GM12878 (cell line): ENCODE data around the gene DCP1A. TPM values are rescaled to one million over a fixed set of nuclear protein-coding genes. Genes with fewer than 3 reads are reported as not detected.

Experiments used
- ATAC-seq: fragments of 200-7000 bp; cut with Tn5 transposase; 3 replicates; pipeline ENCODE4 v1.9.1; 2020; ENCODE audit warnings: mild to moderate bottlenecking, moderate library complexity
- BruUV-seq: library from RNA; stranded (reverse); fragments of 400-500 nt; replicated peaks from 2 replicates; lab custom pipeline; 2021; lab: Mats Ljungman, UMichigan
- CTCF ChIA-PET: fragments of 300-600 bp; sonication (Branson Sonifier 250); formaldehyde crosslinking; extraction: SDS; loops from one replicate; lab custom pipeline; 2021; ENCODE audit warnings: inconsistent platforms; lab: Yijun Ruan, JAX
- POLR2A ChIA-PET: fragments of 350-600 bp; formaldehyde crosslinking; extraction: SDS; loops from one replicate; lab custom pipeline; 2021; ENCODE audit warnings: inconsistent platforms; lab: Charles Lee
- RAD21 ChIA-PET: fragments of 300-600 bp; sonication (Branson Sonifier 250); formaldehyde crosslinking; loops from one replicate; lab custom pipeline; 2023; ENCODE audit warnings: antibody characterized with exemption; ENCODE audit not compliant: unreplicated experiment; lab: Charles Lee
- SMC1A ChIA-PET: fragments of 300-600 bp; sonication (Branson Sonifier 250); formaldehyde crosslinking; loops from one replicate; lab custom pipeline; 2023; ENCODE audit not compliant: unreplicated experiment, uncharacterized antibody; lab: Charles Lee
- DNase-seq: peaks from one replicate; pipeline ENCODE4 v3.0.0-alpha.2; 2011; ENCODE audit warnings: low read depth, low spot score
- FAIRE-seq: peaks from 3 replicates; lab custom pipeline; 2011; peaks lifted over from hg19 to GRCh38; lab: Jason Lieb, UNC
- H2AFZ ChIP-seq: 2 replicates; pipeline ENCODE4 v1.6.0; 2011; ENCODE audit warnings: low read depth, low read length, control low read depth; ENCODE audit not compliant: control insufficient read depth
- H3K27ac ChIP-seq: 2 replicates; pipeline ENCODE4 v1.5.1; 2011; ENCODE audit warnings: control low read depth; ENCODE audit not compliant: control insufficient read depth, insufficient read depth
- H3K27me3 ChIP-seq, 2 experiments: replicated peaks in 1 of 2; 2 replicates each; pipeline versions ENCODE4 v1.6.0 to v1.6.1; 2011; ENCODE audit warnings: low read length in 1 of 2; ENCODE audit not compliant: control insufficient read depth in 2 of 2, insufficient read depth in 2 of 2
- H3K36me3 ChIP-seq, 2 experiments: 2 replicates each; pipeline ENCODE4 v1.5.1; 2011; ENCODE audit warnings: low read length in 1 of 2; ENCODE audit not compliant: control insufficient read depth in 2 of 2, insufficient read depth in 2 of 2
- H3K4me1 ChIP-seq: 2 replicates; pipeline ENCODE4 v1.6.1; 2011; ENCODE audit warnings: mild to moderate bottlenecking, low read length, moderate library complexity, mixed read lengths; ENCODE audit not compliant: control insufficient read depth, insufficient read depth
- H3K4me2 ChIP-seq: 2 replicates; pipeline ENCODE4 v1.6.0; 2011; ENCODE audit warnings: control low read depth; ENCODE audit not compliant: control insufficient read depth, insufficient read depth
- H3K4me3 ChIP-seq: fragments of 200-600 bp; sonication (generic); 2 replicates; pipeline ENCODE4 v1.5.1; 2016
- H3K79me2 ChIP-seq: 2 replicates; pipeline ENCODE4 v1.6.0; 2011; ENCODE audit warnings: low read length; ENCODE audit not compliant: control insufficient read depth, insufficient read depth
- H3K9ac ChIP-seq: 2 replicates; pipeline ENCODE4 v1.8.0; 2011; ENCODE audit warnings: low read length, control low read depth, mixed read lengths; ENCODE audit not compliant: control insufficient read depth, insufficient read depth
- H3K9me3 ChIP-seq: replicated peaks from 3 replicates; pipeline ENCODE4 v1.5.1; 2011; ENCODE audit warnings: mild to moderate bottlenecking, low read length; ENCODE audit not compliant: control insufficient read depth, insufficient read depth
- H4K20me1 ChIP-seq: 2 replicates; pipeline ENCODE4 v1.6.0; 2011; ENCODE audit not compliant: control insufficient read depth, insufficient read depth
- ATF2 ChIP-seq: IDR thresholded peaks from 2 replicates; pipeline ENCODE4 v1.6.1; 2012; ENCODE audit warnings: low read length, inconsistent platforms
- HCFC1 ChIP-seq: fragments of 150-350 bp; IDR thresholded peaks from 2 replicates; pipeline ENCODE4 v1.6.1; 2014; ENCODE audit warnings: low read length
- HDAC2 ChIP-seq: fragments of 200-600 bp; sonication (generic); IDR thresholded peaks from 2 replicates; pipeline ENCODE4 v1.6.1; 2017
- HDAC6 ChIP-seq: fragments of 200-600 bp; sonication (generic); IDR thresholded peaks from one replicate; pipeline ENCODE4 v1.8.0; 2017; ENCODE audit warnings: antibody characterized with exemption; ENCODE audit not compliant: unreplicated experiment
- MEF2B ChIP-seq: fragments of 450-650 bp; IDR thresholded peaks from 2 replicates; pipeline ENCODE4 v1.6.1; 2018; ENCODE audit warnings: mild to moderate bottlenecking, moderate library complexity; ENCODE audit not compliant: partially characterized antibody, poor library complexity, severe bottlenecking
- RFX5 ChIP-seq: IDR thresholded peaks from 2 replicates; pipeline ENCODE4 v1.6.1; 2011; ENCODE audit warnings: low read depth, low read length, improper control_type of control experiment
- SP1 ChIP-seq: IDR thresholded peaks from one replicate; pipeline ENCODE4 v1.6.1; 2011; ENCODE audit warnings: low read depth, low read length
- SREBF2 ChIP-seq: IDR thresholded peaks from 2 replicates; pipeline ENCODE4 v1.6.1; 2012; ENCODE audit warnings: mild to moderate bottlenecking, low read length
- USF2 ChIP-seq: IDR thresholded peaks from 2 replicates; pipeline ENCODE4 v1.6.1; 2011; ENCODE audit warnings: low read depth, low read length, improper control_type of control experiment, borderline replicate concordance
- WGBS: methylation state at CpG from one replicate; pipeline ENCODE4 v1.1.6; 2016; ENCODE audit warnings: low lambda C conversion rate; ENCODE audit not compliant: insufficient replicate concordance, insufficient coverage; ENCODE audit errors: missing lambda C conversion rate; 5-methylcytosine and 5-hydroxymethylcytosine counted together
- in situ Hi-C: fragments of 300-500 bp; cut with MboI; formaldehyde crosslinking; loops from 9 replicates; pipeline ENCODE4 v1.14.3; 2018; ENCODE audit warnings: mixed read lengths
- intact Hi-C: fragments of 100-400 bp; cut with micrococcal nuclease; formaldehyde crosslinking; loops from one replicate; pipeline ENCODE4 v1.14.2; 2022; ENCODE audit not compliant: unreplicated experiment
- polyA plus RNA-seq, 11 experiments: library from polyadenylated mRNA; depleted of rRNA in 4 of 11; unstranded in 6 of 11; stranded (reverse) in 5 of 11; fragments of >200 nt; fragmentation: Nextera tagmentation in 4 of 11; fragmentation: Illumina TruSeq in 1 of 11; extraction: Ambion mirVana in 4 of 11; extraction: Trizol in 1 of 11; gene quantifications; 1 replicate in 1 of 11; 2 replicates in 10 of 11; pipeline versions ENCODE4 v1.2.1 to v1.2.3, GENCODE V29; 2011 to 2016; ENCODE audit warnings: inconsistent platforms in 2 of 11, missing spikeins in 2 of 11, low read depth in 1 of 11
- total RNA-seq, 4 experiments: library from RNA; depleted of rRNA in 3 of 4; stranded (reverse); fragments of >200 nt in 3 of 4; fragmentation: Illumina TruSeq in 1 of 4; extraction: Trizol in 1 of 4; gene quantifications; 2 replicates each; pipeline versions ENCODE4 v1.2.1 to v1.2.3, GENCODE V29; 2013 to 2021
- TF ChIP-seq, protein P1 (sequence below): IDR thresholded peaks from 2 replicates; pipeline ENCODE4 v1.6.1; 2011; ENCODE audit warnings: low read depth, mild to moderate bottlenecking, low read length, moderate library complexity, borderline replicate concordance; ENCODE audit errors: extremely low read depth

Gene DCP1A
- total and polyA plus RNA-seq, 10 of the 15 experiments (the other 5 are each of a cell fraction or from before 2014, with no cell fraction given) = 12.5 to 34.6 (median 16.3) TPM

- no peak for TF ChIP-seq ATF2
- no peak for TF ChIP-seq MEF2B
- TF ChIP-seq HCFC1 = no peak
- TF ChIP-seq, protein P1, sequence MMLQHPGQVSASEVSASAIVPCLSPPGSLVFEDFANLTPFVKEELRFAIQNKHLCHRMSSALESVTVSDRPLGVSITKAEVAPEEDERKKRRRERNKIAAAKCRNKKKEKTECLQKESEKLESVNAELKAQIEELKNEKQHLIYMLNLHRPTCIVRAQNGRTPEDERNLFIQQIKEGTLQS = no peak
- TF ChIP-seq USF2 = no peak
- no peak for TF ChIP-seq HDAC2
- TF ChIP-seq SREBF2 = no peak
- TF ChIP-seq SP1 = no peak
- TF ChIP-seq RFX5 = no peak
- TF ChIP-seq HDAC6 = no peak
- peaks cover 22% of the 10 kb centered on the region for H3K79me2 ChIP-seq
- H3K4me1 ChIP-seq = no peaks in the 10 kb centered on the region
- BruUV-seq = no TSS peak
- H3K9me3 ChIP-seq = no peaks in the 10 kb centered on the region
- H3K27me3 ChIP-seq = no peaks in the 10 kb centered on the region
- peaks cover 26 to 58% of the 10 kb centered on the region in 2 experiments for H3K36me3 ChIP-seq
- intact Hi-C loops (no loop called here), in situ Hi-C loops (no loop called here)
- FAIRE-seq (no peak), ATAC-seq (no peak), DNase-seq (no peak)
- ChIA-PET CTCF (no interaction called here), SMC1A (no interaction called here), POLR2A (no interaction called here), RAD21 (no interaction called here)
- no peak overlapping the region for H3K4me2 ChIP-seq
- 92% methylated on average over 5 of the region's 5 CpGs for WGBS
- H3K4me3 ChIP-seq = no peak overlapping the region
- H3K27ac ChIP-seq = no peak overlapping the region
- no peak overlapping the region for H2AFZ ChIP-seq
- peaks cover 3% of the 10 kb centered on the region; the same call in 1 of the 2 replicates for H4K20me1 ChIP-seq
- no peak overlapping the region for H3K9ac ChIP-seq
Measured at GRCh38 chr3:53239800-53240199, 107.5 kb downstream of the DCP1A start.
